B cell (primary cell): ENCODE data around the gene ZFR2. TPM values are rescaled to one million over a fixed set of nuclear protein-coding genes. Genes with fewer than 3 reads are reported as not detected.

Source experiments
- ATAC-seq: fragments of 200-7000 bp; cut with Tn5 transposase; one replicate; pipeline ENCODE4 v1.10.0; 2021; ENCODE audit warnings: low read depth, mild to moderate bottlenecking, moderate number of reproducible peaks, moderate library complexity
- CTCF ChIA-PET: fragments of 350-600 bp; sonication (Branson Sonifier 250); formaldehyde crosslinking; loops from one replicate; lab custom pipeline; 2021; ENCODE audit warnings: antibody characterized with exemption, inconsistent platforms; lab: Charles Lee
- POLR2A ChIA-PET: fragments of 350-600 bp; sonication (Branson Sonifier 250); formaldehyde crosslinking; loops from one replicate; lab custom pipeline; 2021; ENCODE audit warnings: antibody characterized with exemption; lab: Charles Lee
- DNase-seq: peaks from one replicate; pipeline ENCODE4 v3.0.0; 2013
- H2AFZ ChIP-seq: 2 replicates; pipeline ENCODE4 v1.6.1; 2012; ENCODE audit warnings: mild to moderate bottlenecking, low read depth, low read length; ENCODE audit not compliant: insufficient read depth, poor library complexity, severe bottlenecking
- H3K27ac ChIP-seq, 2 donors: 1 replicate in 1 of 2; 2 replicates in 1 of 2; pipeline ENCODE4 v1.5.1; 2012 to 2013; ENCODE audit warnings: low read length in 2 of 2, mild to moderate bottlenecking in 2 of 2, moderate library complexity in 1 of 2
- H3K27me3 ChIP-seq, 4 experiments: fragments of 200-600 bp in 1 of 4; sonication (generic) in 1 of 4; replicated peaks in 1 of 4; 1 replicate in 2 of 4; 2 replicates in 2 of 4; pipeline versions ENCODE4 v1.6.1 to v1.7.0; 2013 to 2016; ENCODE audit warnings: low read length in 3 of 4, mild to moderate bottlenecking in 2 of 4, mixed read lengths in 1 of 4, moderate library complexity in 1 of 4; ENCODE audit not compliant: insufficient read depth in 4 of 4, control insufficient read depth in 3 of 4; ENCODE audit errors: control extremely low read depth in 1 of 4
- H3K36me3 ChIP-seq, 2 experiments: replicated peaks in 1 of 2; 1 replicate in 1 of 2; 2 replicates in 1 of 2; pipeline versions ENCODE4 v1.6.1 to v1.7.1; 2013; ENCODE audit warnings: low read length in 1 of 2; ENCODE audit not compliant: insufficient read depth in 2 of 2, control insufficient read depth in 1 of 2; ENCODE audit errors: control extremely low read depth in 1 of 2, extremely low read depth in 1 of 2
- H3K4me1 ChIP-seq, 2 donors: fragments of 200-600 bp in 1 of 2; sonication (generic) in 1 of 2; 1 replicate in 1 of 2; 2 replicates in 1 of 2; pipeline versions ENCODE4 v1.5.1 to v1.6.1; 2013 to 2017; ENCODE audit warnings: low read length in 2 of 2; ENCODE audit not compliant: control insufficient read depth in 2 of 2, insufficient read depth in 2 of 2
- H3K4me2 ChIP-seq: replicated peaks from 2 replicates; pipeline ENCODE3; 2012; ENCODE audit warnings: mild to moderate bottlenecking, low read depth, low read length; ENCODE audit not compliant: poor library complexity, severe bottlenecking
- H3K4me3 ChIP-seq, 5 experiments: fragments of 200-600 bp in 1 of 5; sonication (generic) in 1 of 5; 1 replicate in 3 of 5; 2 replicates in 2 of 5; pipeline versions ENCODE4 v1.5.1 to v1.7.0; 2011 to 2016; ENCODE audit warnings: low read length in 4 of 5, mild to moderate bottlenecking in 4 of 5, low read depth in 2 of 5, control low read depth in 1 of 5, moderate library complexity in 1 of 5; ENCODE audit not compliant: insufficient read depth in 1 of 5; ENCODE audit errors: control extremely low read depth in 1 of 5, extremely low read depth in 1 of 5
- H3K79me2 ChIP-seq: fragments of 200-600 bp; sonication (generic); one replicate; pipeline ENCODE4 v1.6.0; 2016; ENCODE audit warnings: low read length; ENCODE audit not compliant: control insufficient read depth, insufficient read depth
- H3K9ac ChIP-seq: fragments of 200-600 bp; sonication (generic); 2 replicates; pipeline ENCODE4 v1.6.1; 2017; ENCODE audit warnings: mild to moderate bottlenecking, low read length, moderate library complexity
- H3K9me3 ChIP-seq, 3 donors: one replicate each; pipeline versions ENCODE4 v1.6.1 to v1.7.1; 2013; ENCODE audit warnings: low read length in 2 of 3; ENCODE audit not compliant: control insufficient read depth in 2 of 3, insufficient read depth in 1 of 3; ENCODE audit errors: control extremely low read depth in 1 of 3
- H4K20me1 ChIP-seq: 2 replicates; pipeline ENCODE4 v1.6.0; 2012; ENCODE audit warnings: mild to moderate bottlenecking, low read length; ENCODE audit not compliant: insufficient read depth, control insufficient read depth, poor library complexity, severe bottlenecking
- H3K27ac Mint-ChIP-seq: one replicate; pipeline ENCODE4 v1.8.0; 2021; ENCODE audit warnings: mixed read lengths
- H3K27me3 Mint-ChIP-seq: one replicate; pipeline ENCODE4 v1.8.0; 2021; ENCODE audit warnings: mixed read lengths
- H3K4me1 Mint-ChIP-seq: one replicate; pipeline ENCODE4 v1.8.0; 2021; ENCODE audit warnings: mixed read lengths
- H3K4me3 Mint-ChIP-seq: one replicate; pipeline ENCODE4 v1.8.0; 2021; ENCODE audit warnings: mixed read lengths
- H3K9me3 Mint-ChIP-seq: one replicate; pipeline ENCODE4 v1.8.0; 2022; ENCODE audit warnings: mixed read lengths; ENCODE audit not compliant: insufficient read depth
- EZH2 ChIP-seq: IDR thresholded peaks from 2 replicates; pipeline ENCODE4 v1.6.1; 2012; ENCODE audit warnings: borderline replicate concordance, low read depth, mild to moderate bottlenecking, moderate library complexity, low read length; ENCODE audit not compliant: insufficient read depth, poor library complexity, severe bottlenecking
- WGBS: methylation state at CpG from one replicate; pipeline ENCODE4 v1.1.5; 2013; ENCODE audit warnings: missing lambda C conversion rate; ENCODE audit not compliant: insufficient coverage; 5-methylcytosine and 5-hydroxymethylcytosine counted together
- intact Hi-C: fragments of 100-400 bp; cut with micrococcal nuclease; formaldehyde crosslinking; loops from one replicate; pipeline ENCODE4 v1.10.0; 2022
- polyA plus RNA-seq: library from polyadenylated mRNA; depleted of rRNA; stranded (reverse); fragments of >200 nt; gene quantifications from 2 replicates; pipeline ENCODE4 v1.2.3, GENCODE V29; 2012
- total RNA-seq, 2 donors: library from RNA; stranded (reverse); fragments of 120-200 nt in 1 of 2; gene quantifications; 1 replicate in 1 of 2; 2 replicates in 1 of 2; pipeline versions ENCODE4 v1.2.3 to v1.2.4, GENCODE V29; 2013 to 2022
- TF ChIP-seq, protein P1 (sequence below): fragments of 200-600 bp; IDR thresholded peaks from one replicate; pipeline ENCODE4 v1.8.0; 2022; ENCODE audit warnings: antibody characterized with exemption, mild to moderate bottlenecking

ZFR2 gene
- total and polyA plus RNA-seq, 2 donors (not counting 1 experiment from before 2014, with no cell fraction given), result 0.36 to 0.39 TPM

DNA sequence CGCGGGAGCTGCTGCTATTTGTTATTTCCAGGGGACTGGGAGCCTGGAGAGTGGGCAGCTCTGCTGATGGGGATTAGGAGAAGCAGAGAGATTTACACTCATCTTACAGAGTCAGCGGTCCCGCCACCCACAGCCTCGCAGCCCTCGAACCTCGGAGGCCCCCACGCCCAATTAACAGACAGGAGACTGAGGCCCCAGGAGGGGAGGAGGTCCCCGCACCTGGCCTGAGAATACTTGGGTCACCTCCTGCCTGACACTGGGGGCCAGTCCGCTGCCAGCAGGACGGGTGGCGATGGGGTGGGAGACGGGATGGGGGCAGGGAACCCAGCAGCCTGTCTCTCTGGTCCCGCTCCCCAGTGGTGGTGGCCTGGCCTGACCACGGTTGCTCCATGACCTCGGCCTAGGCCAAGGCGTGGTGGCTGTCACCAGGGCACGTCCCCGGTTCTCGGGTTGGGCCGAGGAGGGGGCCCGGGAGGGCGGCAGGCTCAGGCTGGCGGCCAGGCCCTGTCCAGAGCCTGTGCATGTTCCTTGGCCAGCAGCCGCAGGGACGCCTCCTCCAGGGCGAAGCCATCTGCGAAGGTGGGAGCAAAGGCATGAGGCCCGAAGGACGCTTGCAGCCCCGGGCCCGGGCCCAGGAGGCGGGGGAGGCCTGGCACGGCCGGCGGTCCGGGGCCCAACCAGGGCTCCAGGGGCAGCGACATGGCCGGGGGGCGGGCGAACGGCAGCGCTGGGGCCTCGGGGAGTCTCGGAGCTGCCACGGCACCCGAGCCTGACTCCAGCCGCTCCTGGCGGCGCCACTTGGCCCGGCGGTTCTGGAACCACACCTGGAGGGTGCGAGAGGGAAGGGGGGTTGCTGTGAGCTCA lies 98.5 kb downstream of the ZFR2 start:
- no peak for DNase-seq
- WGBS, result 96% methylated on average over 52 of the region's 53 CpGs
- no peak for ATAC-seq
- Histone ChIP-seq H3K9ac (no peak overlapping the region), H3K9me3 (no peaks in the 10 kb centered on the region), H3K4me3 (no peak overlapping the region), H3K79me2 (peaks cover 7% of the 10 kb centered on the region), H3K27me3 (no peaks in the 10 kb centered on the region), H3K4me1 (no peaks in the 10 kb centered on the region), H4K20me1 (peaks cover 34% of the 10 kb centered on the region), H3K36me3 (peaks cover 0 to 27% of the 10 kb centered on the region in 2 experiments), H3K4me2 (no peak overlapping the region), H2AFZ (no peak overlapping the region), H3K27ac (no peak overlapping the region)
- POLR2A ChIA-PET, result no interaction called here
- intact Hi-C loops, result no loop called here
- no peak for TF ChIP-seq EZH2
- TF ChIP-seq, protein P1, sequence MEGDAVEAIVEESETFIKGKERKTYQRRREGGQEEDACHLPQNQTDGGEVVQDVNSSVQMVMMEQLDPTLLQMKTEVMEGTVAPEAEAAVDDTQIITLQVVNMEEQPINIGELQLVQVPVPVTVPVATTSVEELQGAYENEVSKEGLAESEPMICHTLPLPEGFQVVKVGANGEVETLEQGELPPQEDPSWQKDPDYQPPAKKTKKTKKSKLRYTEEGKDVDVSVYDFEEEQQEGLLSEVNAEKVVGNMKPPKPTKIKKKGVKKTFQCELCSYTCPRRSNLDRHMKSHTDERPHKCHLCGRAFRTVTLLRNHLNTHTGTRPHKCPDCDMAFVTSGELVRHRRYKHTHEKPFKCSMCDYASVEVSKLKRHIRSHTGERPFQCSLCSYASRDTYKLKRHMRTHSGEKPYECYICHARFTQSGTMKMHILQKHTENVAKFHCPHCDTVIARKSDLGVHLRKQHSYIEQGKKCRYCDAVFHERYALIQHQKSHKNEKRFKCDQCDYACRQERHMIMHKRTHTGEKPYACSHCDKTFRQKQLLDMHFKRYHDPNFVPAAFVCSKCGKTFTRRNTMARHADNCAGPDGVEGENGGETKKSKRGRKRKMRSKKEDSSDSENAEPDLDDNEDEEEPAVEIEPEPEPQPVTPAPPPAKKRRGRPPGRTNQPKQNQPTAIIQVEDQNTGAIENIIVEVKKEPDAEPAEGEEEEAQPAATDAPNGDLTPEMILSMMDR, result no peak
- Mint-ChIP-seq H3K27me3 (no peaks in the 10 kb centered on the region), H3K4me3 (no peak overlapping the region), H3K4me1 (no peaks in the 10 kb centered on the region), H3K27ac (no peak overlapping the region), H3K9me3 (no peaks in the 10 kb centered on the region)
- CTCF ChIA-PET, result no interaction called here

DNA sequence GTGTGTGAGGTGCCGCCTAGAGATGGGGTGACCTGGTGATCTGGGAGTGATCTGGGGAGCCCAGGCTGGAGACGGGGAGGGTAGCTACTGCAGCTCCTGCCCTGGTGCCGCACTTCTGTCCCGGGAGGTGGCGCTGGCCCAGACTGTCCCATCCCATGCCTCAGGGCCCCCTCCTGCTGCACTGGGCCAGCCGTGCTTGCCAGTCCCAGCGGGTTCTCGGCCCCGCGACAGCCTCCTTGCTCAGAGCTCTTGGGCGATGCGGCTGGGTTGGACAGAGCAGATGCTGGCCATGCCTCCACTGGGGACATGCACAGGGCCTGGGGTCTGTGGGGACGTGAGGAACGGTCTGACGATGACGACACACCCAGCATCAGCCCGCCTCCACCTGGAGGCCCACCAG lies 99.3 kb downstream of the ZFR2 start:
- no peak overlapping the region for H3K27ac ChIP-seq
- no peaks in the 10 kb centered on the region for H3K27me3 Mint-ChIP-seq
- no peaks in the 10 kb centered on the region for H3K4me1 ChIP-seq
- WGBS, result 96% methylated on average over 17 of the region's 17 CpGs
- no peak for ATAC-seq
- no peak overlapping the region for H3K9ac ChIP-seq
- H3K4me3 Mint-ChIP-seq, result no peak overlapping the region
- H3K4me2 ChIP-seq, result no peak overlapping the region
- CTCF ChIA-PET, result no interaction called here
- H3K4me3 ChIP-seq, result no peak overlapping the region
- no peak for TF ChIP-seq EZH2
- TF ChIP-seq, protein P1, result no peak
- POLR2A ChIA-PET, result no interaction called here
- H3K27me3 ChIP-seq, result no peaks in the 10 kb centered on the region
- no peak overlapping the region for H3K27ac Mint-ChIP-seq
- peaks cover 34% of the 10 kb centered on the region for H4K20me1 ChIP-seq
- H3K79me2 ChIP-seq, result peaks cover 14% of the 10 kb centered on the region
- H3K9me3 Mint-ChIP-seq, result no peaks in the 10 kb centered on the region
- no peaks in the 10 kb centered on the region for H3K9me3 ChIP-seq
- DNase-seq, result no peak
- H3K36me3 ChIP-seq, result peaks cover 0 to 31% of the 10 kb centered on the region in 2 experiments
- H3K4me1 Mint-ChIP-seq, result no peaks in the 10 kb centered on the region
- intact Hi-C loops, result loop anchor here (10.0 kb wide), 1 partner anchor 1915 kb away; the partner anchor contains the start of genes HSD11B1L and MICOS13
- no peak overlapping the region for H2AFZ ChIP-seq
